Measurements from ENCODE around the gene CDH18. TPM values are rescaled to one million over a fixed set of nuclear protein-coding genes. Genes with fewer than 3 reads are reported as not detected.

CDH18 gene
- total RNA-seq, 1 donor from 2014 or later: not detected

GRCh38 chr5:19492861-19493260 lies 495.1 kb downstream of the CDH18 start:
- Histone ChIP-seq H3K9me3 (no peaks in the 10 kb centered on the region), H3K27ac (no peak overlapping the region), H3K4me1 (no peaks in the 10 kb centered on the region), H3K4me3 (no peak overlapping the region), H3K27me3 (ENCODE audit: low read depth) (no peaks in the 10 kb centered on the region), H3K36me3 (no peaks in the 10 kb centered on the region)
- no peak for ATAC-seq
- TF ChIP-seq, protein P1, sequence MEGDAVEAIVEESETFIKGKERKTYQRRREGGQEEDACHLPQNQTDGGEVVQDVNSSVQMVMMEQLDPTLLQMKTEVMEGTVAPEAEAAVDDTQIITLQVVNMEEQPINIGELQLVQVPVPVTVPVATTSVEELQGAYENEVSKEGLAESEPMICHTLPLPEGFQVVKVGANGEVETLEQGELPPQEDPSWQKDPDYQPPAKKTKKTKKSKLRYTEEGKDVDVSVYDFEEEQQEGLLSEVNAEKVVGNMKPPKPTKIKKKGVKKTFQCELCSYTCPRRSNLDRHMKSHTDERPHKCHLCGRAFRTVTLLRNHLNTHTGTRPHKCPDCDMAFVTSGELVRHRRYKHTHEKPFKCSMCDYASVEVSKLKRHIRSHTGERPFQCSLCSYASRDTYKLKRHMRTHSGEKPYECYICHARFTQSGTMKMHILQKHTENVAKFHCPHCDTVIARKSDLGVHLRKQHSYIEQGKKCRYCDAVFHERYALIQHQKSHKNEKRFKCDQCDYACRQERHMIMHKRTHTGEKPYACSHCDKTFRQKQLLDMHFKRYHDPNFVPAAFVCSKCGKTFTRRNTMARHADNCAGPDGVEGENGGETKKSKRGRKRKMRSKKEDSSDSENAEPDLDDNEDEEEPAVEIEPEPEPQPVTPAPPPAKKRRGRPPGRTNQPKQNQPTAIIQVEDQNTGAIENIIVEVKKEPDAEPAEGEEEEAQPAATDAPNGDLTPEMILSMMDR (IDR thresholded peaks at IDR 0.05): no peak
- intact Hi-C loops (cut with DNase I): no loop called here
- DNase-seq: no peak

- no peak for DNase-seq
- Histone ChIP-seq H3K4me1 (no peaks in the 10 kb centered on the region), H3K27ac (no peak overlapping the region), H3K27me3 (ENCODE audit: low read depth) (no peaks in the 10 kb centered on the region), H3K9me3 (no peaks in the 10 kb centered on the region), H3K4me3 (no peak overlapping the region), H3K36me3 (no peaks in the 10 kb centered on the region)
- TF ChIP-seq, protein P1 (IDR thresholded peaks at IDR 0.05): no peak
- no peak for ATAC-seq
- intact Hi-C loops (cut with DNase I): no loop called here
Measured at GRCh38 chr5:19488786-19489185, 499.2 kb downstream of the CDH18 start.

GRCh38 chr5:19487480-19487879 lies 500.5 kb downstream of the CDH18 start:
- no peaks in the 10 kb centered on the region for H3K36me3 ChIP-seq
- intact Hi-C loops (cut with DNase I): no loop called here
- no peaks in the 10 kb centered on the region for H3K9me3 ChIP-seq
- DNase-seq (no peak), ATAC-seq (no peak)
- H3K4me1 ChIP-seq: no peaks in the 10 kb centered on the region
- H3K27me3 ChIP-seq (ENCODE audit: low read depth): no peaks in the 10 kb centered on the region
- TF ChIP-seq, protein P1 (IDR thresholded peaks at IDR 0.05): no peak
- no peak overlapping the region for H3K4me3 ChIP-seq
- H3K27ac ChIP-seq: no peak overlapping the region

- ATAC-seq (no peak), DNase-seq (no peak)
- intact Hi-C loops (cut with DNase I): no loop called here
- no peaks in the 10 kb centered on the region for H3K36me3 ChIP-seq
- no peak overlapping the region for H3K27ac ChIP-seq
- TF ChIP-seq, protein P1 (IDR thresholded peaks at IDR 0.05): no peak
- no peak overlapping the region for H3K4me3 ChIP-seq
- H3K27me3 ChIP-seq (ENCODE audit: low read depth): no peaks in the 10 kb centered on the region
- no peaks in the 10 kb centered on the region for H3K4me1 ChIP-seq
- no peaks in the 10 kb centered on the region for H3K9me3 ChIP-seq
Measured at GRCh38 chr5:19479562-19479961, 508.4 kb downstream of the CDH18 start.

DNA sequence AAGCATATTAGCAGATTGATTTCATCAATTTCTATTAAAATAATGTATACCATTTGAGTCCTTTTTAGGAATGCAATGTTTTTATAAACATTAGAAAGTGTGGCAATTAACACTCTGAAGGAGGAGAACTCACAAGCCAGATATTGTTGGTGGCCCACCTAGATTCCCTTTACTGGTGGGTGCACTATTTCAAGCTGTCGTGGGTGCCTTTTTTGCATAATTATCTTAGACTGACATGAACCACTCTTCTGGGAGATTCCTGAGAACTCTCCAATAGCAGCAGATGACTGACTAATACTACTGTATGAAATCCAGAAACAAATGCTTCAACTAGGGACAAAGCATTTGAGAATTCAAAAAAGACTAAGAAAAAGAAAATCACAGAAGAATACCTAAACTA lies 526.0 kb downstream of the CDH18 start:
- H3K27me3 ChIP-seq (ENCODE audit: low read depth): no peaks in the 10 kb centered on the region
- H3K4me3 ChIP-seq: no peak overlapping the region
- intact Hi-C loops (cut with DNase I): no loop called here
- no peaks in the 10 kb centered on the region for H3K4me1 ChIP-seq
- TF ChIP-seq, protein P1 (IDR thresholded peaks at IDR 0.05): no peak
- DNase-seq: no peak
- H3K9me3 ChIP-seq: no peaks in the 10 kb centered on the region
- H3K36me3 ChIP-seq: no peaks in the 10 kb centered on the region
- no peak overlapping the region for H3K27ac ChIP-seq
- ATAC-seq: no peak

DNA sequence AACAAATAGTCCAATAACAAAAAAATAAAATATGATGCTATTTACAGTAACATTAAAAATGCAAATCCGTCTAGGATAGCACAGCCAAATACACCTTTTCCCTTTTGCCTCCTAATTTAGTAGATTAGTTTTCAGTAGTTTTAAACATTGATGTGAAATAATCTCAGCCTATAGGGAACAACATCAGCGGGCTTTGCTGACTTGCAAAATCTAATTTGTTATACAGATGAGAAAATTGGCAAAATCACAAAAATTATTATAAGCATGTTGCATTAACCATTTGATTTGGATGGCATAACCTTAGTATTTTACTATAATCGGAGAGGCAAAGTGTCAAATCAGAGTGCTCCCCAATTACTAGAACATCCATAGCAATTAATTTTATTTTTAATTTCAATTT lies 563.5 kb downstream of the CDH18 start:
- intact Hi-C loops (cut with DNase I): no loop called here
- Histone ChIP-seq H3K27ac (no peak overlapping the region), H3K4me3 (no peak overlapping the region), H3K27me3 (ENCODE audit: low read depth) (no peaks in the 10 kb centered on the region), H3K4me1 (no peaks in the 10 kb centered on the region), H3K36me3 (no peaks in the 10 kb centered on the region), H3K9me3 (peaks cover 7% of the 10 kb centered on the region)
- DNase-seq: no peak
- TF ChIP-seq, protein P1 (IDR thresholded peaks at IDR 0.05): no peak
- ATAC-seq: no peak
